Neural progenitor cell (in vitro differentiated cells): ENCODE measurements around the gene RGS6.

Experiments
- EZH2 ChIP-seq: fragments of 200-600 bp; sonication (generic); IDR thresholded peaks from 2 replicates; pipeline ENCODE4 v1.6.1; 2017; ENCODE audit warnings: antibody characterized with exemption, mild to moderate bottlenecking, moderate library complexity
- EZH2phosphoT487 ChIP-seq: fragments of 200-600 bp; sonication (generic); IDR thresholded peaks from 2 replicates; pipeline ENCODE4 v1.6.1; 2017; ENCODE audit warnings: antibody characterized with exemption
- TF ChIP-seq, protein P1 (sequence below): fragments of 200-600 bp; sonication (generic); IDR thresholded peaks from 2 replicates; pipeline ENCODE4 v1.5.1; 2017; ENCODE audit warnings: antibody characterized with exemption, mild to moderate bottlenecking

DNA sequence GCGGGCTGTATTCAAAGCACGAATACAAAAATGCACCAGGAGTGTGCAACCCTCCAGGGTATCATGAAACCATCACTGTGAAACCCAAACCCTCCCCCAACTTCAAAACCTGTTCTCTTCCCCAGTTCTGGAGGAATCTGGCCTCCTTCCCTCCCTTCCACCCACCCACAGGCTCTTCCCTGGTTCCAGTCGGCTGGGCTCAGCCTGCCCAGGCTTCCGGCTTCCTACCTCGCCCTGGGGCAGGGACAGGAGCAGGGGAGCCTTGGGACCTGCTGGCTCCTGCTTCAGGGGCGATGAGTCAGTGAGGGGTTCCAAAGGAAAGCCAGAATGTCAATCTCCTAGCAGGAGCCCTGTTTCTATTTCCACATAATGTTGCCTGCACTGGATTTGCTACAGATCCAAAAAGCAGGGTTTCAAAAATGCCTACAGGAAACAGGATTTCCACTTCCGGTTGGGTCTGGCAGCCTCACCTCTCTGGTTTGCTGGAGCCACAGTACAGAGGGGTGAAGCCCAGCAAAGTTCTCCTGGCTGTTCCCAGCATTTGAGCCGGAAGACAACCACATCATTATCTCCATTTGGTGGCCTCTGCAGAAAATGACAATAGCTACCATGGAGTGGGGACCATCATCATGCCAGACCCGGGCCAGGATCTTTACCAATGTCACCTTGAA, 683.4 kb downstream of the RGS6 start:
- TF ChIP-seq, protein P1, sequence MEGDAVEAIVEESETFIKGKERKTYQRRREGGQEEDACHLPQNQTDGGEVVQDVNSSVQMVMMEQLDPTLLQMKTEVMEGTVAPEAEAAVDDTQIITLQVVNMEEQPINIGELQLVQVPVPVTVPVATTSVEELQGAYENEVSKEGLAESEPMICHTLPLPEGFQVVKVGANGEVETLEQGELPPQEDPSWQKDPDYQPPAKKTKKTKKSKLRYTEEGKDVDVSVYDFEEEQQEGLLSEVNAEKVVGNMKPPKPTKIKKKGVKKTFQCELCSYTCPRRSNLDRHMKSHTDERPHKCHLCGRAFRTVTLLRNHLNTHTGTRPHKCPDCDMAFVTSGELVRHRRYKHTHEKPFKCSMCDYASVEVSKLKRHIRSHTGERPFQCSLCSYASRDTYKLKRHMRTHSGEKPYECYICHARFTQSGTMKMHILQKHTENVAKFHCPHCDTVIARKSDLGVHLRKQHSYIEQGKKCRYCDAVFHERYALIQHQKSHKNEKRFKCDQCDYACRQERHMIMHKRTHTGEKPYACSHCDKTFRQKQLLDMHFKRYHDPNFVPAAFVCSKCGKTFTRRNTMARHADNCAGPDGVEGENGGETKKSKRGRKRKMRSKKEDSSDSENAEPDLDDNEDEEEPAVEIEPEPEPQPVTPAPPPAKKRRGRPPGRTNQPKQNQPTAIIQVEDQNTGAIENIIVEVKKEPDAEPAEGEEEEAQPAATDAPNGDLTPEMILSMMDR: no peak
- no peak for TF ChIP-seq EZH2phosphoT487
- no peak for TF ChIP-seq EZH2
